Kidney (tissue), 22 donors: Measurements from ENCODE around the gene RCN2. TPM values are rescaled to one million over a fixed set of nuclear protein-coding genes. Genes with fewer than 3 reads are reported as not detected.
"Not testable (repeated sequence)": the region's sequence is repeated elsewhere in the genome, so short reads cannot be mapped to it uniquely, and the experiment has no call there.

ENCODE experiments used
- DNase-seq, 5 donors: peaks; one replicate each; pipeline ENCODE4 v3.0.0-alpha.2; 2013 to 2020
- FAIRE-seq: peaks from 2 replicates; lab custom pipeline; 2012; peaks lifted over from hg19 to GRCh38; lab: Jason Lieb, UNC
- H3K27ac ChIP-seq, 2 donors: one replicate each; pipeline ENCODE4 v1.7.0; 2013; ENCODE audit warnings: low read depth in 2 of 2, low read length in 2 of 2, inconsistent platforms in 1 of 2
- H3K27me3 ChIP-seq: one replicate; pipeline ENCODE4 v1.7.1; 2013; ENCODE audit warnings: low read length, inconsistent platforms; ENCODE audit not compliant: control insufficient read depth, insufficient read depth
- H3K36me3 ChIP-seq, 3 donors: one replicate each; pipeline versions ENCODE4 v1.7.0 to v1.7.1; 2013; ENCODE audit warnings: low read length in 3 of 3, control low read depth in 1 of 3, inconsistent platforms in 1 of 3; ENCODE audit not compliant: insufficient read depth in 3 of 3, control insufficient read depth in 2 of 3
- H3K4me1 ChIP-seq, 3 donors: one replicate each; pipeline versions ENCODE4 v1.7.0 to v1.7.1; 2013; ENCODE audit warnings: low read length in 3 of 3, inconsistent platforms in 1 of 3, low read depth in 1 of 3; ENCODE audit not compliant: control insufficient read depth in 2 of 3, insufficient read depth in 2 of 3
- H3K4me3 ChIP-seq, 3 donors: one replicate each; pipeline versions ENCODE4 v1.7.0 to v1.8.1; 2013; ENCODE audit warnings: low read length in 3 of 3, control low read depth in 1 of 3, inconsistent platforms in 1 of 3
- H3K9ac ChIP-seq, 3 donors: one replicate each; pipeline versions ENCODE4 v1.7.0 to v1.7.1; 2013; ENCODE audit warnings: low read length in 3 of 3, control low read depth in 1 of 3, inconsistent platforms in 1 of 3
- H3K9me3 ChIP-seq, 3 donors: one replicate each; pipeline versions ENCODE4 v1.7.0 to v1.7.1; 2013; ENCODE audit warnings: low read length in 3 of 3, control low read depth in 1 of 3, inconsistent platforms in 1 of 3; ENCODE audit not compliant: control insufficient read depth in 2 of 3, insufficient read depth in 1 of 3
- CTCF ChIP-seq: IDR thresholded peaks from 3 replicates; pipeline ENCODE4 v1.5.1; 2012; ENCODE audit warnings: mild to moderate bottlenecking, moderate library complexity, borderline replicate concordance; ENCODE audit not compliant: insufficient read depth; ENCODE audit errors: extremely low read depth
- intact Hi-C: fragments of 100-400 bp; cut with DNase I; formaldehyde crosslinking; loops from one replicate; pipeline ENCODE4 v1.11.1; 2022
- long read RNA-seq, 10 donors: library from polyadenylated mRNA in 1 of 10; unstranded in 1 of 10; transcript quantifications; one replicate each; pipeline ENCODE4 v2.0.0 and lab custom pipeline, GENCODE V29; 2021 to 2026
- polyA plus RNA-seq: library from polyadenylated mRNA; stranded (reverse); fragments of 350-450 nt; fragmentation: Illumina TruSeq; extraction: RNeasy Lipid Tissue Mini Kit (QIAGEN cat#74804); gene quantifications from one replicate; pipeline ENCODE4 v1.2.3, GENCODE V29; 2014; ENCODE audit warnings: low read depth, low replicate concordance; ENCODE audit not compliant: insufficient read depth
- total RNA-seq: library from RNA; stranded (reverse); fragmentation: NEBNext Ultra II Directional; extraction: Animal tissue kit (Norgen Biotek cat#: 25700); gene quantifications from one replicate; pipeline ENCODE4 v1.2.1, GENCODE V29; 2021
- donor health status: control.
- donor health status: control.
- donor health status: control.
- donor health status: control.
- donor health status: control.
- donor health status: DM: yes; HTN: yes; CAD: no.
- donor health status: Normal renal cell carcinoma (clear cell type).

Gene RCN2
- total RNA-seq, result 40.0 TPM
- 44.5 TPM for polyA plus RNA-seq
- long read RNA-seq, donor 1, full-length matches to known transcripts, result 91 of 118 reads
- long read RNA-seq, donor 1, partial matches to known transcripts, result 27 of 118 reads
- long read RNA-seq, donor 1, other reads (novel, unspliced or antisense), result 0 of 118 reads
- long read RNA-seq, donor 2, full-length matches to known transcripts, result 98 of 110 reads
- long read RNA-seq, donor 2, partial matches to known transcripts, result 12 of 110 reads
- long read RNA-seq, donor 2, other reads (novel, unspliced or antisense), result 0 of 110 reads
- long read RNA-seq, donor 3, full-length matches to known transcripts, result 87 of 106 reads
- long read RNA-seq, donor 3, partial matches to known transcripts, result 19 of 106 reads
- long read RNA-seq, donor 3, other reads (novel, unspliced or antisense), result 0 of 106 reads
- long read RNA-seq, donor 4, full-length matches to known transcripts, result 78 of 92 reads
- long read RNA-seq, donor 4, partial matches to known transcripts, result 14 of 92 reads
- long read RNA-seq, donor 4, other reads (novel, unspliced or antisense), result 0 of 92 reads
- long read RNA-seq, donor 5, full-length matches to known transcripts, result 5 of 5 reads
- long read RNA-seq, donor 5, partial matches to known transcripts, result 0 of 5 reads
- long read RNA-seq, donor 5, other reads (novel, unspliced or antisense), result 0 of 5 reads
- long read RNA-seq, donor 6, full-length matches to known transcripts, result 125 of 156 reads
- long read RNA-seq, donor 6, partial matches to known transcripts, result 31 of 156 reads
- long read RNA-seq, donor 6, other reads (novel, unspliced or antisense), result 0 of 156 reads
- long read RNA-seq, donor 7, full-length matches to known transcripts, result 55 of 61 reads
- long read RNA-seq, donor 7, partial matches to known transcripts, result 0 of 61 reads
- long read RNA-seq, donor 7, other reads (novel, unspliced or antisense), result 6 of 61 reads
- long read RNA-seq, donor 8, full-length matches to known transcripts, result 83 of 225 reads
- long read RNA-seq, donor 8, partial matches to known transcripts, result 142 of 225 reads
- long read RNA-seq, donor 8, other reads (novel, unspliced or antisense), result 0 of 225 reads
- long read RNA-seq, donor 9, full-length matches to known transcripts, result 71 of 148 reads
- long read RNA-seq, donor 9, partial matches to known transcripts, result 77 of 148 reads
- long read RNA-seq, donor 9, other reads (novel, unspliced or antisense), result 0 of 148 reads
- long read RNA-seq, donor 10, full-length matches to known transcripts, result 74 of 88 reads
- long read RNA-seq, donor 10, partial matches to known transcripts, result 14 of 88 reads
- long read RNA-seq, donor 10, other reads (novel, unspliced or antisense), result 0 of 88 reads

GRCh38 chr15:76931397-76932134 lies at the start of gene RCN2:
RCN2 (plus strand) TSS chr15:76931749; CDS start chr15:76931842, 93 bp downstream.
- intact Hi-C loops, result no loop called here
- peak within 1 kb of the TSS; percentile 69 to 87 (median 84) for H3K9ac ChIP-seq
- peak within 1 kb of the TSS; percentile 30 to 39 for H3K27ac ChIP-seq
- H3K4me3 ChIP-seq, result peak within 1 kb of the TSS; percentile 67 to 78 (median 75)
- H3K4me1 ChIP-seq, result peaks cover 5 to 6% (median 6%) of the 10 kb centered on the region in 3 donors
- peaks cover 0 to 7% (median 7%) of the 10 kb centered on the region in 3 donors for H3K36me3 ChIP-seq
- TF ChIP-seq CTCF, result no peak
- DNase-seq, result peak; percentile 96 to 98 (median 97)
- no peaks in the 10 kb centered on the region for H3K27me3 ChIP-seq
- FAIRE-seq, result no peak
- no peaks in the 10 kb centered on the region for H3K9me3 ChIP-seq

- FAIRE-seq, result no peak
- H3K27ac ChIP-seq, result no peak overlapping the region
Measured at GRCh38 chr15:76885212-76885611, 46.3 kb upstream of the RCN2 start.

GRCh38 chr15:76887280-76888141 lies 44.0 kb upstream of the RCN2 start:
- H3K9ac ChIP-seq, H3K36me3 ChIP-seq, H3K27ac ChIP-seq, DNase-seq, intact Hi-C loops, H3K9me3 ChIP-seq, H3K4me1 ChIP-seq, H3K27me3 ChIP-seq, H3K4me3 ChIP-seq, FAIRE-seq: not testable (repeated sequence)

More at GRCh38 chr15:76885212-76885611, 46.3 kb upstream of the RCN2 start:
- no peaks in the 10 kb centered on the region for H3K9me3 ChIP-seq
- H3K4me1 ChIP-seq, result no peaks in the 10 kb centered on the region
- TF ChIP-seq CTCF, result no peak
- H3K36me3 ChIP-seq, result no peaks in the 10 kb centered on the region
- no peaks in the 10 kb centered on the region for H3K27me3 ChIP-seq
- no peak for DNase-seq
- no peak overlapping the region for H3K4me3 ChIP-seq
- H3K9ac ChIP-seq, result no peak overlapping the region
- intact Hi-C loops, result no loop called here

GRCh38 chr15:76892836-76893235 lies 38.7 kb upstream of the RCN2 start:
- H3K36me3 ChIP-seq, intact Hi-C loops: not testable (repeated sequence)

More at GRCh38 chr15:76892836-76893235, 38.7 kb upstream of the RCN2 start:
- H3K9me3 ChIP-seq, H3K27me3 ChIP-seq, H3K27ac ChIP-seq, DNase-seq, H3K9ac ChIP-seq, FAIRE-seq, H3K4me3 ChIP-seq, H3K4me1 ChIP-seq: not testable (repeated sequence)
